HCT116 (cell line): ENCODE measurements around the gene ACER1. TPM values are rescaled to one million over a fixed set of nuclear protein-coding genes. Genes with fewer than 3 reads are reported as not detected.
"Not testable (repeated sequence)": the region's sequence is repeated elsewhere in the genome, so short reads cannot be mapped to it uniquely, and the experiment has no call there.

Experiments
- ATAC-seq: fragments of 200-7000 bp; cut with Tn5 transposase; 2 replicates; pipeline ENCODE4 v1.9.1; 2020; ENCODE audit warnings: mild to moderate bottlenecking, moderate library complexity
- BruUV-seq: library from RNA; stranded (reverse); fragments of 400-500 nt; replicated peaks from 2 replicates; lab custom pipeline; 2021; lab: Mats Ljungman, UMichigan
- CTCF ChIA-PET: fragments of 300-600 bp; sonication (Branson Sonifier 250); formaldehyde crosslinking; loops from one replicate; lab custom pipeline; 2021; ENCODE audit warnings: antibody characterized with exemption; lab: Charles Lee
- POLR2A ChIA-PET: fragments of 300-600, 350-600 bp; sonication (Branson Sonifier 250); formaldehyde crosslinking; loops from one replicate; lab custom pipeline; 2021; ENCODE audit warnings: antibody characterized with exemption; lab: Charles Lee
- RAD21 ChIA-PET, 2 experiments: fragments of 300-600 bp; sonication (Branson Sonifier 250); formaldehyde crosslinking; loops; one replicate each; lab custom pipeline; 2023; ENCODE audit warnings: low total read pairs in 2 of 2; ENCODE audit not compliant: uncharacterized antibody in 2 of 2, unreplicated experiment in 2 of 2, low non-redundant PET in 1 of 2; lab: Charles Lee
- DNase-seq: peaks from one replicate; pipeline ENCODE4 v3.0.0-alpha.2; 2010; ENCODE audit warnings: low read depth, low spot score
- H2AFZ ChIP-seq: fragments of 200-600 bp; shearing (Covaris generic), sonication (generic); 2 replicates; pipeline ENCODE4 v1.6.1; 2017; ENCODE audit warnings: low read depth, mixed run types, mixed read lengths, antibody characterized with exemption, low read length; ENCODE audit not compliant: poor library complexity, severe bottlenecking
- H3K27ac ChIP-seq: 2 replicates; pipeline ENCODE4 v1.5.1; 2012; ENCODE audit warnings: low read depth, low read length
- H3K27me3 ChIP-seq: fragments of 200-600 bp; sonication (generic); 2 replicates; pipeline ENCODE4 v1.6.1; 2016; ENCODE audit warnings: mixed run types, low read length, mixed read lengths; ENCODE audit not compliant: insufficient read depth
- H3K36me3 ChIP-seq, 2 experiments: fragments of 200-500 bp in 1 of 2; fragments of 200-600 bp in 1 of 2; sonication (Bioruptor generic) in 1 of 2; sonication (generic) in 1 of 2; 2 replicates each; pipeline versions ENCODE4 v1.5.1 to v1.6.1; 2014 to 2016; ENCODE audit warnings: low read length in 2 of 2, inconsistent platforms in 1 of 2, mixed read lengths in 1 of 2, mixed run types in 1 of 2; ENCODE audit not compliant: insufficient read depth in 2 of 2, control insufficient read depth in 1 of 2
- H3K4me1 ChIP-seq, 2 experiments: fragments of 200-600 bp in 1 of 2; sonication (generic) in 1 of 2; 2 replicates each; pipeline versions ENCODE4 v1.5.1 to v1.6.1; 2012 to 2017; ENCODE audit warnings: low read length in 2 of 2, inconsistent platforms in 1 of 2, mild to moderate bottlenecking in 1 of 2, mixed read lengths in 1 of 2, mixed run types in 1 of 2, moderate library complexity in 1 of 2; ENCODE audit not compliant: insufficient read depth in 2 of 2, control insufficient read depth in 1 of 2
- H3K4me2 ChIP-seq: fragments of 200-600 bp; sonication (generic); 2 replicates; pipeline ENCODE4 v1.6.1; 2017; ENCODE audit warnings: mixed run types, low read length, mixed read lengths
- H3K4me3 ChIP-seq, 2 experiments: fragments of 200-600 bp in 1 of 2; sonication (generic) in 1 of 2; replicated peaks in 1 of 2; 2 replicates each; pipeline ENCODE4 v1.5.1; 2011 to 2016; ENCODE audit warnings: low read length in 2 of 2, control low read depth in 1 of 2, low read depth in 1 of 2, mild to moderate bottlenecking in 1 of 2, mixed read lengths in 1 of 2, mixed run types in 1 of 2
- H3K79me2 ChIP-seq: fragments of 200-600 bp; sonication (generic); 2 replicates; pipeline ENCODE4 v1.6.1; 2017; ENCODE audit warnings: mild to moderate bottlenecking, mixed run types, low read length, moderate library complexity, mixed read lengths; ENCODE audit not compliant: insufficient read depth
- H3K9ac ChIP-seq: fragments of 200-600 bp; sonication (generic); 2 replicates; pipeline ENCODE4 v1.6.1; 2016; ENCODE audit warnings: low read length, mixed read lengths
- H3K9me2 ChIP-seq: fragments of 200-600 bp; sonication (generic), shearing (Covaris generic); 2 replicates; pipeline ENCODE4 v1.6.1; 2017; ENCODE audit warnings: mixed run types, mild to moderate bottlenecking, moderate library complexity; ENCODE audit not compliant: insufficient read depth
- H3K9me3 ChIP-seq, 2 experiments: fragments of 200-500 bp in 1 of 2; fragments of 200-600 bp in 1 of 2; sonication (Bioruptor generic) in 1 of 2; sonication (generic) in 1 of 2; 2 replicates each; pipeline ENCODE4 v1.6.1; 2014 to 2017; ENCODE audit warnings: low read length in 2 of 2, mixed read lengths in 2 of 2, inconsistent platforms in 1 of 2, low read depth in 1 of 2, mild to moderate bottlenecking in 1 of 2, mixed run types in 1 of 2, moderate library complexity in 1 of 2; ENCODE audit not compliant: control insufficient read depth in 1 of 2, insufficient read depth in 1 of 2
- H4K20me1 ChIP-seq: fragments of 200-600 bp; sonication (generic), shearing (Covaris generic); 2 replicates; pipeline ENCODE4 v1.6.1; 2017; ENCODE audit warnings: mixed run types, mild to moderate bottlenecking, moderate library complexity; ENCODE audit not compliant: insufficient read depth
- CEBPB ChIP-seq: IDR thresholded peaks from 2 replicates; pipeline ENCODE4 v1.6.1; 2012; ENCODE audit warnings: low read depth
- POLR2A ChIP-seq: IDR thresholded peaks from 2 replicates; pipeline ENCODE4 v1.7.0; 2011; ENCODE audit warnings: borderline replicate concordance; ENCODE audit not compliant: insufficient read depth, insufficient read length; ENCODE audit errors: extremely low read depth
- intact Hi-C: fragments of 100-400 bp; cut with micrococcal nuclease; formaldehyde crosslinking; loops from 2 replicates; pipeline ENCODE4 v1.10.0; 2022
- total RNA-seq: library from RNA; stranded (reverse); gene quantifications from one replicate; pipeline ENCODE4 v1.2.1, GENCODE V29; 2021; ENCODE audit not compliant: unreplicated experiment
- TF ChIP-seq, protein P1 (sequence below): IDR thresholded peaks from 2 replicates; pipeline ENCODE4 v1.6.1; 2012; ENCODE audit warnings: low read depth
- TF ChIP-seq, protein P2 (sequence below): IDR thresholded peaks from 2 replicates; pipeline ENCODE4 v1.6.1; 2011; ENCODE audit warnings: mild to moderate bottlenecking, low read length, moderate library complexity; ENCODE audit not compliant: insufficient replicate concordance; ENCODE audit errors: extremely low read depth
- TF ChIP-seq, protein P3 (sequence below), 3 experiments: fragments of 200-600 bp in 1 of 3; sonication (generic) in 1 of 3; IDR thresholded peaks in 2 of 3; conservative IDR thresholded peaks in 1 of 3; 2 replicates each; pipeline ENCODE4 v1.5.1; 2012 to 2017; ENCODE audit warnings: low read depth in 2 of 3, low read length in 2 of 3, antibody characterized with exemption in 1 of 3, borderline replicate concordance in 1 of 3, control low read depth in 1 of 3, mild to moderate bottlenecking in 1 of 3, mixed read lengths in 1 of 3, mixed run types in 1 of 3, moderate library complexity in 1 of 3; ENCODE audit not compliant: insufficient read depth in 1 of 3

ACER1 gene
- total RNA-seq, 1 experiment from 2014 or later, result not detected

DNA sequence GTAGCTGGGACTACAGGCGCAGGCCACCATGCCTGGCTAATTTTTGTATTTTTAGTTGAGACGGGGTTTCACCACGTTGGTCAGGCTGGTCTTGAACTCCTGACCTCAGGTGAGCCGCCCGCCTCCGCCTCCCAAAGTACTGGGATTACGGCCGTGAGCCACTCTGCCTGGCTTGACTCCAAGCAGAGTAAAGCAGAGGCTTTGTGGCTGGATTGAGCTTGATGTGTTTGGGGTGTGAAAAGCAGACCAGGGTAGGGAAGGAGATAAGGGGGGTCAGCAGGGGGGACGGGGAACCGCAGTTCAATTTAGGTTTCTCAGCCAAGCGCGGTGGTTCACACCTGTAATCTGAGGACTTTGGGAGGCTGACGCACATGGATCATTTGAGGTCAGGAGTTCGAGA lies 23.8 kb upstream of the ACER1 start (continued):
- TF ChIP-seq, protein P1, sequence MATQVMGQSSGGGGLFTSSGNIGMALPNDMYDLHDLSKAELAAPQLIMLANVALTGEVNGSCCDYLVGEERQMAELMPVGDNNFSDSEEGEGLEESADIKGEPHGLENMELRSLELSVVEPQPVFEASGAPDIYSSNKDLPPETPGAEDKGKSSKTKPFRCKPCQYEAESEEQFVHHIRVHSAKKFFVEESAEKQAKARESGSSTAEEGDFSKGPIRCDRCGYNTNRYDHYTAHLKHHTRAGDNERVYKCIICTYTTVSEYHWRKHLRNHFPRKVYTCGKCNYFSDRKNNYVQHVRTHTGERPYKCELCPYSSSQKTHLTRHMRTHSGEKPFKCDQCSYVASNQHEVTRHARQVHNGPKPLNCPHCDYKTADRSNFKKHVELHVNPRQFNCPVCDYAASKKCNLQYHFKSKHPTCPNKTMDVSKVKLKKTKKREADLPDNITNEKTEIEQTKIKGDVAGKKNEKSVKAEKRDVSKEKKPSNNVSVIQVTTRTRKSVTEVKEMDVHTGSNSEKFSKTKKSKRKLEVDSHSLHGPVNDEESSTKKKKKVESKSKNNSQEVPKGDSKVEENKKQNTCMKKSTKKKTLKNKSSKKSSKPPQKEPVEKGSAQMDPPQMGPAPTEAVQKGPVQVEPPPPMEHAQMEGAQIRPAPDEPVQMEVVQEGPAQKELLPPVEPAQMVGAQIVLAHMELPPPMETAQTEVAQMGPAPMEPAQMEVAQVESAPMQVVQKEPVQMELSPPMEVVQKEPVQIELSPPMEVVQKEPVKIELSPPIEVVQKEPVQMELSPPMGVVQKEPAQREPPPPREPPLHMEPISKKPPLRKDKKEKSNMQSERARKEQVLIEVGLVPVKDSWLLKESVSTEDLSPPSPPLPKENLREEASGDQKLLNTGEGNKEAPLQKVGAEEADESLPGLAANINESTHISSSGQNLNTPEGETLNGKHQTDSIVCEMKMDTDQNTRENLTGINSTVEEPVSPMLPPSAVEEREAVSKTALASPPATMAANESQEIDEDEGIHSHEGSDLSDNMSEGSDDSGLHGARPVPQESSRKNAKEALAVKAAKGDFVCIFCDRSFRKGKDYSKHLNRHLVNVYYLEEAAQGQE, result no peak
- TF ChIP-seq, protein P2, sequence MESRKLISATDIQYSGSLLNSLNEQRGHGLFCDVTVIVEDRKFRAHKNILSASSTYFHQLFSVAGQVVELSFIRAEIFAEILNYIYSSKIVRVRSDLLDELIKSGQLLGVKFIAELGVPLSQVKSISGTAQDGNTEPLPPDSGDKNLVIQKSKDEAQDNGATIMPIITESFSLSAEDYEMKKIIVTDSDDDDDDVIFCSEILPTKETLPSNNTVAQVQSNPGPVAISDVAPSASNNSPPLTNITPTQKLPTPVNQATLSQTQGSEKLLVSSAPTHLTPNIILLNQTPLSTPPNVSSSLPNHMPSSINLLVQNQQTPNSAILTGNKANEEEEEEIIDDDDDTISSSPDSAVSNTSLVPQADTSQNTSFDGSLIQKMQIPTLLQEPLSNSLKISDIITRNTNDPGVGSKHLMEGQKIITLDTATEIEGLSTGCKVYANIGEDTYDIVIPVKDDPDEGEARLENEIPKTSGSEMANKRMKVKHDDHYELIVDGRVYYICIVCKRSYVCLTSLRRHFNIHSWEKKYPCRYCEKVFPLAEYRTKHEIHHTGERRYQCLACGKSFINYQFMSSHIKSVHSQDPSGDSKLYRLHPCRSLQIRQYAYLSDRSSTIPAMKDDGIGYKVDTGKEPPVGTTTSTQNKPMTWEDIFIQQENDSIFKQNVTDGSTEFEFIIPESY, result no peak
- TF ChIP-seq, protein P3, sequence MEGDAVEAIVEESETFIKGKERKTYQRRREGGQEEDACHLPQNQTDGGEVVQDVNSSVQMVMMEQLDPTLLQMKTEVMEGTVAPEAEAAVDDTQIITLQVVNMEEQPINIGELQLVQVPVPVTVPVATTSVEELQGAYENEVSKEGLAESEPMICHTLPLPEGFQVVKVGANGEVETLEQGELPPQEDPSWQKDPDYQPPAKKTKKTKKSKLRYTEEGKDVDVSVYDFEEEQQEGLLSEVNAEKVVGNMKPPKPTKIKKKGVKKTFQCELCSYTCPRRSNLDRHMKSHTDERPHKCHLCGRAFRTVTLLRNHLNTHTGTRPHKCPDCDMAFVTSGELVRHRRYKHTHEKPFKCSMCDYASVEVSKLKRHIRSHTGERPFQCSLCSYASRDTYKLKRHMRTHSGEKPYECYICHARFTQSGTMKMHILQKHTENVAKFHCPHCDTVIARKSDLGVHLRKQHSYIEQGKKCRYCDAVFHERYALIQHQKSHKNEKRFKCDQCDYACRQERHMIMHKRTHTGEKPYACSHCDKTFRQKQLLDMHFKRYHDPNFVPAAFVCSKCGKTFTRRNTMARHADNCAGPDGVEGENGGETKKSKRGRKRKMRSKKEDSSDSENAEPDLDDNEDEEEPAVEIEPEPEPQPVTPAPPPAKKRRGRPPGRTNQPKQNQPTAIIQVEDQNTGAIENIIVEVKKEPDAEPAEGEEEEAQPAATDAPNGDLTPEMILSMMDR (IDR thresholded peaks at IDR 0.05 in 2 of 3, conservative IDR thresholded peaks at IDR 0.05 in 1 of 3; ENCODE audit: borderline replicate concordance in 1 of 3, insufficient read depth in 1 of 3, low read depth in 2 of 3, low read length in 2 of 3), result no peak
- TF ChIP-seq CEBPB, result no peak
- TF ChIP-seq POLR2A, result no peak

DNA sequence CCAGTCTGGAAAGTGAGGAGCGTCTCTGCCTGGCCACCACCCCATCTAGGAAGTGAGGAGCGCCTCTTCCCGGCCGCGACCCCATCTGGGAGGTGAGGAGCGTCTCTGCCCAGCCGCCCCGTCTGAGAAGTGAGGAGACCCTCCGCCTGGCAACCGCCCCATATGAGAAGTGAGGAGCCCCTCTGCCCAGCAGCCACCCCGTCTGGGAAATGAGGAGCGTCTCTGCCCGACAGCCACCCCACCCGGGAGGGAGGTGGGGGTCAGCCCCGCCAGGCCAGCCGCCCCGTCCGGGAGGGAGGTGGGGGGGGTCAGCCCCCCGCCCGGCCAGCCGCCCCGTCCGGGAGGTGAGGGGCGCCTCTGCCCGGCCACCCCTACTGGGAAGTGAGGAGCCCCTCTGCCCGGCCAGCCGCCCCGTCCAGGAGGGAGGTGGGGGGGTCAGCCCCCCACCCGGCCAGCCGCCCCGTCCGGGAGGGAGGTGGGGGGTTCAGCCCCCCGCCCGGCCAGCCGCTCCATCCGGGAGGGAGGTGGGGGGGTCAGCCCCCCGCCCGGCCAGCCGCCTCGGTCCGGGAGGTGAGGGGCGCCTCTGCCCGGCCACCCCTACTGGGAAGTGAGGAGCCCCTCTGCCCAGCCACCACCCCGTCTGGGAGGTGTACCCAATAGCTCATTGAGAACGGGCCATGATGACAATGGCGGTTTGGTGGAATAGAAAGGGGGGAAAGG lies 22.1 kb upstream of the ACER1 start:
- intact Hi-C loops, H4K20me1 ChIP-seq, H3K4me2 ChIP-seq, CTCF ChIA-PET, H3K27ac ChIP-seq, H3K27me3 ChIP-seq, BruUV-seq, DNase-seq, H3K9me3 ChIP-seq, H3K9ac ChIP-seq, H3K4me3 ChIP-seq, RAD21 ChIA-PET, H3K36me3 ChIP-seq, H3K4me1 ChIP-seq, H2AFZ ChIP-seq, H3K9me2 ChIP-seq, POLR2A ChIA-PET, ATAC-seq, H3K79me2 ChIP-seq: not testable (repeated sequence)
